Measurements from ENCODE around the gene HSD17B8. TPM values are rescaled to one million over a fixed set of nuclear protein-coding genes. Genes with fewer than 3 reads are reported as not detected.
"Not testable (repeated sequence)": the region's sequence is repeated elsewhere in the genome, so short reads cannot be mapped to it uniquely, and the experiment has no call there.

Gene HSD17B8
- total RNA-seq, 1 donor from 2014 or later, result 18.2 TPM

- Mint-ChIP-seq H3K36me3 (ENCODE audit: low read depth) (peaks cover 28% of the 10 kb centered on the region), H3K9me3 (no peaks in the 10 kb centered on the region)
- intact Hi-C loops (cut with micrococcal nuclease), result no loop called here
These were observed 7.4 kb downstream of the HSD17B8 start for GRCh38 chr6:33211666-33212422.

GRCh38 chr6:33212857-33213165, 8.4 kb downstream of the HSD17B8 start:
- peaks cover 32% of the 10 kb centered on the region for H3K4me1 Mint-ChIP-seq
- H3K27ac Mint-ChIP-seq, result no peak overlapping the region
- no peaks in the 10 kb centered on the region for H3K9me3 Mint-ChIP-seq
- DNase-seq, result no peak
- H3K36me3 Mint-ChIP-seq (ENCODE audit: low read depth), result peaks cover 28% of the 10 kb centered on the region
- H3K27me3 Mint-ChIP-seq, result peaks cover 35% of the 10 kb centered on the region
- peak overlapping the region; percentile 59 for H3K4me3 Mint-ChIP-seq
- intact Hi-C loops (cut with micrococcal nuclease), result no loop called here

More at GRCh38 chr6:33211666-33212422, 7.4 kb downstream of the HSD17B8 start:
- H3K27me3 Mint-ChIP-seq, result peaks cover 35% of the 10 kb centered on the region
- H3K4me1 Mint-ChIP-seq, result peaks cover 32% of the 10 kb centered on the region
- DNase-seq, result no peak
- H3K4me3 Mint-ChIP-seq, result no peak overlapping the region
- no peak overlapping the region for H3K27ac Mint-ChIP-seq

GRCh38 chr6:33213166-33213988, 8.9 kb downstream of the HSD17B8 start:
- Mint-ChIP-seq H3K27ac (no peak overlapping the region), H3K4me1 (peaks cover 31% of the 10 kb centered on the region)
- DNase-seq, result no peak

GRCh38 chr6:33213989-33214335, 9.5 kb downstream of the HSD17B8 start:
- intact Hi-C loops (cut with micrococcal nuclease), result no loop called here
- no peak for DNase-seq
- H3K4me1 Mint-ChIP-seq, result peaks cover 27% of the 10 kb centered on the region
- peaks cover 45% of the 10 kb centered on the region for H3K27me3 Mint-ChIP-seq
- no peaks in the 10 kb centered on the region for H3K9me3 Mint-ChIP-seq
- peak overlapping the region; percentile 42 for H3K4me3 Mint-ChIP-seq
- no peak overlapping the region for H3K27ac Mint-ChIP-seq
- peaks cover 25% of the 10 kb centered on the region for H3K36me3 Mint-ChIP-seq (ENCODE audit: low read depth)

More at GRCh38 chr6:33213166-33213988, 8.9 kb downstream of the HSD17B8 start:
- H3K36me3 Mint-ChIP-seq (ENCODE audit: low read depth), result peaks cover 28% of the 10 kb centered on the region
- H3K27me3 Mint-ChIP-seq, result peaks cover 40% of the 10 kb centered on the region
- no peaks in the 10 kb centered on the region for H3K9me3 Mint-ChIP-seq
- intact Hi-C loops (cut with micrococcal nuclease), result no loop called here
- peak overlapping the region; percentile 59 for H3K4me3 Mint-ChIP-seq

- Mint-ChIP-seq H3K27me3 (peaks cover 49% of the 10 kb centered on the region), H3K4me1 (peaks cover 19% of the 10 kb centered on the region)
These were observed 11.0 kb downstream of the HSD17B8 start for GRCh38 chr6:33215271-33216116.

GRCh38 chr6:33216117-33216649, 11.7 kb downstream of the HSD17B8 start:
- Mint-ChIP-seq H3K4me3 (no peak overlapping the region), H3K36me3 (ENCODE audit: low read depth) (peaks cover 11% of the 10 kb centered on the region), H3K4me1 (peaks cover 19% of the 10 kb centered on the region), H3K9me3 (no peaks in the 10 kb centered on the region), H3K27me3 (peaks cover 50% of the 10 kb centered on the region), H3K27ac (no peak overlapping the region)
- intact Hi-C loops (cut with micrococcal nuclease), result no loop called here
- no peak for DNase-seq

More at GRCh38 chr6:33215271-33216116, 11.0 kb downstream of the HSD17B8 start:
- H3K9me3 Mint-ChIP-seq, result no peaks in the 10 kb centered on the region
- peaks cover 15% of the 10 kb centered on the region for H3K36me3 Mint-ChIP-seq (ENCODE audit: low read depth)
- DNase-seq, result no peak
- H3K27ac Mint-ChIP-seq, result peak overlapping the region; percentile 7
- intact Hi-C loops (cut with micrococcal nuclease), result no loop called here
- no peak overlapping the region for H3K4me3 Mint-ChIP-seq

- Mint-ChIP-seq H3K4me1 (peaks cover 19% of the 10 kb centered on the region), H3K4me3 (no peak overlapping the region), H3K27me3 (peaks cover 55% of the 10 kb centered on the region), H3K27ac (no peak overlapping the region), H3K36me3 (ENCODE audit: low read depth) (peaks cover 5% of the 10 kb centered on the region), H3K9me3 (no peaks in the 10 kb centered on the region)
- intact Hi-C loops (cut with micrococcal nuclease), result no loop called here
- DNase-seq, result no peak
These were observed 12.8 kb downstream of the HSD17B8 start for GRCh38 chr6:33217246-33217645.

- intact Hi-C loops (cut with micrococcal nuclease), result no loop called here
- DNase-seq, result no peak
- H3K27ac Mint-ChIP-seq, result no peak overlapping the region
- H3K9me3 Mint-ChIP-seq, result no peaks in the 10 kb centered on the region
- no peak overlapping the region for H3K4me3 Mint-ChIP-seq
- peaks cover under 1% of the 10 kb centered on the region for H3K36me3 Mint-ChIP-seq (ENCODE audit: low read depth)
- peaks cover 17% of the 10 kb centered on the region for H3K4me1 Mint-ChIP-seq
- H3K27me3 Mint-ChIP-seq, result peaks cover 55% of the 10 kb centered on the region
These were observed 13.2 kb downstream of the HSD17B8 start for GRCh38 chr6:33217681-33218080.

- intact Hi-C loops (cut with micrococcal nuclease); H3K36me3 Mint-ChIP-seq (ENCODE audit: low read depth); H3K4me1 Mint-ChIP-seq; DNase-seq; H3K9me3 Mint-ChIP-seq; H3K4me3 Mint-ChIP-seq; H3K27ac Mint-ChIP-seq: not testable (repeated sequence)
- peaks cover 56% of the 10 kb centered on the region for H3K27me3 Mint-ChIP-seq
These were observed 22.2 kb downstream of the HSD17B8 start for GRCh38 chr6:33226503-33227120.

GRCh38 chr6:33235221-33235634, 30.8 kb downstream of the HSD17B8 start:
- DNase-seq, result no peak
- Mint-ChIP-seq H3K4me3 (no peak overlapping the region), H3K9me3 (no peaks in the 10 kb centered on the region), H3K27ac (no peak overlapping the region), H3K27me3 (peaks cover 36% of the 10 kb centered on the region), H3K4me1 (no peaks in the 10 kb centered on the region), H3K36me3 (ENCODE audit: low read depth) (no peaks in the 10 kb centered on the region)
- intact Hi-C loops (cut with micrococcal nuclease), result no loop called here

GRCh38 chr6:33236328-33236727, 31.9 kb downstream of the HSD17B8 start:
- H3K27me3 Mint-ChIP-seq, result peaks cover 33% of the 10 kb centered on the region
- H3K9me3 Mint-ChIP-seq, result no peaks in the 10 kb centered on the region
- intact Hi-C loops (cut with micrococcal nuclease), result no loop called here
- no peaks in the 10 kb centered on the region for H3K4me1 Mint-ChIP-seq
- DNase-seq, result no peak
- H3K27ac Mint-ChIP-seq, result no peak overlapping the region
- H3K36me3 Mint-ChIP-seq (ENCODE audit: low read depth), result no peaks in the 10 kb centered on the region
- H3K4me3 Mint-ChIP-seq, result no peak overlapping the region

GRCh38 chr6:33236852-33237251, 32.4 kb downstream of the HSD17B8 start:
- intact Hi-C loops (cut with micrococcal nuclease), result no loop called here
- no peak overlapping the region for H3K4me3 Mint-ChIP-seq
- H3K36me3 Mint-ChIP-seq (ENCODE audit: low read depth), result no peaks in the 10 kb centered on the region
- no peak overlapping the region for H3K27ac Mint-ChIP-seq
- peaks cover 31% of the 10 kb centered on the region for H3K27me3 Mint-ChIP-seq
- peaks cover 2% of the 10 kb centered on the region for H3K4me1 Mint-ChIP-seq
- DNase-seq, result no peak
- no peaks in the 10 kb centered on the region for H3K9me3 Mint-ChIP-seq

- H3K27me3 Mint-ChIP-seq, result peaks cover 31% of the 10 kb centered on the region
- no peaks in the 10 kb centered on the region for H3K36me3 Mint-ChIP-seq (ENCODE audit: low read depth)
- H3K4me1 Mint-ChIP-seq, result peaks cover 8% of the 10 kb centered on the region
- H3K27ac Mint-ChIP-seq, result no peak overlapping the region
- no peak overlapping the region for H3K4me3 Mint-ChIP-seq
- intact Hi-C loops (cut with micrococcal nuclease), result no loop called here
- no peak for DNase-seq
- H3K9me3 Mint-ChIP-seq, result no peaks in the 10 kb centered on the region
These were observed 33.3 kb downstream of the HSD17B8 start for GRCh38 chr6:33237741-33238140.
